Glutamatergic neuron (in vitro differentiated cells): ENCODE results near the gene EIF4G2. TPM values are rescaled to one million over a fixed set of nuclear protein-coding genes. Genes with fewer than 3 reads are reported as not detected.
A peak's percentile ranks its signal among the peaks of the same experiment; 100 is the strongest.

Experiments
- DNase-seq: peaks from one replicate; pipeline ENCODE4 v3.0.0; 2022
- H3K27ac Mint-ChIP-seq: one replicate; pipeline ENCODE4 v1.8.0; 2020; ENCODE audit warnings: mild to moderate bottlenecking, mixed read lengths, inconsistent platforms; ENCODE audit not compliant: unreplicated experiment
- H3K27me3 Mint-ChIP-seq: one replicate; pipeline ENCODE4 v1.8.0; 2020; ENCODE audit warnings: mild to moderate bottlenecking, moderate library complexity, mixed read lengths, inconsistent platforms; ENCODE audit not compliant: unreplicated experiment
- H3K36me3 Mint-ChIP-seq: one replicate; pipeline ENCODE4 v1.8.0; 2020; ENCODE audit warnings: mild to moderate bottlenecking, mixed read lengths, inconsistent platforms; ENCODE audit not compliant: unreplicated experiment
- H3K4me1 Mint-ChIP-seq: one replicate; pipeline ENCODE4 v1.8.0; 2020; ENCODE audit warnings: mild to moderate bottlenecking, low read depth, mixed read lengths, inconsistent platforms; ENCODE audit not compliant: unreplicated experiment
- H3K4me3 Mint-ChIP-seq: one replicate; pipeline ENCODE4 v1.8.0; 2020; ENCODE audit warnings: mild to moderate bottlenecking, mixed read lengths, inconsistent platforms; ENCODE audit not compliant: unreplicated experiment
- H3K9me3 Mint-ChIP-seq: one replicate; pipeline ENCODE4 v1.8.0; 2020; ENCODE audit warnings: mild to moderate bottlenecking, moderate library complexity, mixed read lengths, inconsistent platforms; ENCODE audit not compliant: unreplicated experiment
- total RNA-seq: library from RNA; stranded (reverse); fragmentation: NEBNext Ultra II Directional; extraction: Animal tissue kit (Norgen Biotek cat#: 25700); gene quantifications from one replicate; pipeline ENCODE4 v1.2.1, GENCODE V29; 2021; ENCODE audit not compliant: unreplicated experiment
- TF ChIP-seq, protein P1 (sequence below): fragments of 200-600 bp; sonication (generic); IDR thresholded peaks from one replicate; pipeline ENCODE4 v1.5.0; 2021; ENCODE audit not compliant: partially characterized antibody, unreplicated experiment

Gene EIF4G2
- total RNA-seq, 1 donor from 2014 or later = 1,663 TPM

GRCh38 chr11:10797001-10797400, 11.7 kb downstream of the EIF4G2 start:
- H3K4me3 Mint-ChIP-seq = no peak overlapping the region
- H3K27ac Mint-ChIP-seq = no peak overlapping the region
- H3K36me3 Mint-ChIP-seq = peaks cover 4% of the 10 kb centered on the region
- peaks cover 4% of the 10 kb centered on the region for H3K4me1 Mint-ChIP-seq
- peaks cover 5% of the 10 kb centered on the region for H3K27me3 Mint-ChIP-seq
- H3K9me3 Mint-ChIP-seq = peaks cover 4% of the 10 kb centered on the region
- no peak for DNase-seq
- TF ChIP-seq, protein P1, sequence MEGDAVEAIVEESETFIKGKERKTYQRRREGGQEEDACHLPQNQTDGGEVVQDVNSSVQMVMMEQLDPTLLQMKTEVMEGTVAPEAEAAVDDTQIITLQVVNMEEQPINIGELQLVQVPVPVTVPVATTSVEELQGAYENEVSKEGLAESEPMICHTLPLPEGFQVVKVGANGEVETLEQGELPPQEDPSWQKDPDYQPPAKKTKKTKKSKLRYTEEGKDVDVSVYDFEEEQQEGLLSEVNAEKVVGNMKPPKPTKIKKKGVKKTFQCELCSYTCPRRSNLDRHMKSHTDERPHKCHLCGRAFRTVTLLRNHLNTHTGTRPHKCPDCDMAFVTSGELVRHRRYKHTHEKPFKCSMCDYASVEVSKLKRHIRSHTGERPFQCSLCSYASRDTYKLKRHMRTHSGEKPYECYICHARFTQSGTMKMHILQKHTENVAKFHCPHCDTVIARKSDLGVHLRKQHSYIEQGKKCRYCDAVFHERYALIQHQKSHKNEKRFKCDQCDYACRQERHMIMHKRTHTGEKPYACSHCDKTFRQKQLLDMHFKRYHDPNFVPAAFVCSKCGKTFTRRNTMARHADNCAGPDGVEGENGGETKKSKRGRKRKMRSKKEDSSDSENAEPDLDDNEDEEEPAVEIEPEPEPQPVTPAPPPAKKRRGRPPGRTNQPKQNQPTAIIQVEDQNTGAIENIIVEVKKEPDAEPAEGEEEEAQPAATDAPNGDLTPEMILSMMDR = no peak

- Mint-ChIP-seq H3K36me3 (peaks cover 4% of the 10 kb centered on the region), H3K27me3 (peaks cover 5% of the 10 kb centered on the region), H3K9me3 (peaks cover 4% of the 10 kb centered on the region), H3K27ac (no peak overlapping the region), H3K4me1 (peaks cover 4% of the 10 kb centered on the region), H3K4me3 (no peak overlapping the region)
- DNase-seq = no peak
- TF ChIP-seq, protein P1 = no peak
Measured at GRCh38 chr11:10796191-10796590, 12.5 kb downstream of the EIF4G2 start.

DNA sequence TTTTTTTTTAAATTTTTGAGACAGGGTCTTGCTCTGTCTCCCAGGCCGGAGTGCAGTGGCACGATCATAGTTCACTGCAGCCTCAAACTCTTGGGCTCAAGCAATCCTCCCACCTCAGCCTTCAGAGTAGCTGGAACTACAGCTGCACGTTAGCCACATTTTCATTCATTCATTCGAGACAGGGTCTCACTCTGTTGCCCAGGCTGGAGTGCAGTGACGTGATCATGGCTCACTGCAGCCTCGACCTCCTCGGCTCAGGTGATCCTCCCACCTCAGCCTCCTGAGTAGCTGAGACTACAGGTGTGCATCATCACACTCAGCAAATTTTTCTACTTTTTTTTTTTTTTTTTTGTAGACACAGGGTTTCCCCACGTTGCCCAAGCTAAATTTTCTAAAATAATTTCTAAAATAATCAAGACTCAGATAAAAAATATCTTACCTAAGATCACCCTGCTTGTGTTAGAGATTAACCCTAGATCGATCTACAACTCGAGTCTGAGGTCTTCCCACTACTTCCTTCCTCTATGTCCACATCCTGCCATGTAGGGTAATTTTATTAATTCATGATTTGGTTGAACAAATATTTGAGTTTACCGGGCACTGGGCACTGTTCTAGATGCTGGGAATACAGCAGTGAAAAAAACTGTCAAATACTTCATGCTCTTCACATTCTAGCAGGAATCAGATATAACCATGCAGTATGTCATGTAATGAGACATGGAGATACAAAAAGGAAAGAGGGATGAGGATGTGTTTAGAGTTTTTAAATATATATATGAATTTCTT, 15.1 kb downstream of the EIF4G2 start:
- peaks cover 4% of the 10 kb centered on the region for H3K4me1 Mint-ChIP-seq
- H3K9me3 Mint-ChIP-seq = peaks cover 4% of the 10 kb centered on the region
- TF ChIP-seq, protein P1 = no peak
- peaks cover 2% of the 10 kb centered on the region for H3K27me3 Mint-ChIP-seq
- no peaks in the 10 kb centered on the region for H3K36me3 Mint-ChIP-seq
- DNase-seq = no peak
- no peak overlapping the region for H3K4me3 Mint-ChIP-seq
- H3K27ac Mint-ChIP-seq = no peak overlapping the region

DNA sequence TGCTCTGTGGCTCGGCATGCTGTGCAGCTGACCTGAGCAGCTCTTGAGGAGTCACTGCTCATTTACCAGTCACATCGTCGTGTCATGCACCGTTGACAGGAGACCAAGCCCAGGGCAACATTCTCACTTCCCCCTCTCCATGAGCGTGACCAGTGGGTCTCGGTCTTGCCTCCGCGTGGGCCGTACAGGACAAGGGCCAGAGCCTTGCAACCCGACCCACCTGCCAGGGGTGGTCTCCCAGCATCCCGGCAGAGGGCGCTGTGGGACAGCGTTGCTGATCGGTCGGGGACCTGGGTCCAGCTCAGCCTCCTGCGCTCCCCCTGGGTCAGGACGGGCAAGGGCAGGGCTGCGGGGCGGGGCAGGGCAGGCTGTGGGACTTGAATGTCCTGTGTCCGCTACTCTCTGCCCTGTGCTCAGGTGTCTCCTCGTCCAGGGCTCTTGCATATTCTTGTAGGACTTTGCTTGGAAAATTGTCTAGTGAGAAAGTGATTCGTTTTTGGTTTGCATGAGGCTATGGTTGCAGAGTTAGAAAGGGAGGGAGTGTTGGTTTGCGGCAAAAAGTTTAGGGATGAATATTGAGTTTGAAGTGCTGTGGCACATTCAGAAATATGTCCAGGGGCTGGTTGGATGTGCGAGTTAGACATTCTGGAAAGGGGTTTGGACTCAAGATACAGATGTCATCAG, 16.2 kb downstream of the EIF4G2 start:
- H3K27me3 Mint-ChIP-seq = peaks cover 2% of the 10 kb centered on the region
- H3K9me3 Mint-ChIP-seq = peaks cover 4% of the 10 kb centered on the region
- no peak overlapping the region for H3K27ac Mint-ChIP-seq
- peak; percentile 98 for DNase-seq
- no peaks in the 10 kb centered on the region for H3K36me3 Mint-ChIP-seq
- H3K4me3 Mint-ChIP-seq = no peak overlapping the region
- TF ChIP-seq, protein P1 = peak; percentile 93
- H3K4me1 Mint-ChIP-seq = peaks cover 4% of the 10 kb centered on the region

- no peaks in the 10 kb centered on the region for H3K9me3 Mint-ChIP-seq
- H3K27me3 Mint-ChIP-seq = no peaks in the 10 kb centered on the region
- no peaks in the 10 kb centered on the region for H3K36me3 Mint-ChIP-seq
- no peak overlapping the region for H3K4me3 Mint-ChIP-seq
- peaks cover 13% of the 10 kb centered on the region for H3K4me1 Mint-ChIP-seq
- TF ChIP-seq, protein P1 = no peak
- DNase-seq = no peak
- H3K27ac Mint-ChIP-seq = no peak overlapping the region
Measured at GRCh38 chr11:10786451-10786850, 22.3 kb downstream of the EIF4G2 start.
